GM19455 (cell line): ENCODE results near the gene OCA2.
"Not testable (repeated sequence)": the region's sequence is repeated elsewhere in the genome, so short reads cannot be mapped to it uniquely, and the experiment has no call there.

Source experiments
- ATAC-seq: cut with Tn5 transposase; IDR thresholded peaks from one replicate; pipeline ENCODE4 v1.9.1; 2021; ENCODE audit not compliant: unreplicated experiment

Gene OCA2

DNA sequence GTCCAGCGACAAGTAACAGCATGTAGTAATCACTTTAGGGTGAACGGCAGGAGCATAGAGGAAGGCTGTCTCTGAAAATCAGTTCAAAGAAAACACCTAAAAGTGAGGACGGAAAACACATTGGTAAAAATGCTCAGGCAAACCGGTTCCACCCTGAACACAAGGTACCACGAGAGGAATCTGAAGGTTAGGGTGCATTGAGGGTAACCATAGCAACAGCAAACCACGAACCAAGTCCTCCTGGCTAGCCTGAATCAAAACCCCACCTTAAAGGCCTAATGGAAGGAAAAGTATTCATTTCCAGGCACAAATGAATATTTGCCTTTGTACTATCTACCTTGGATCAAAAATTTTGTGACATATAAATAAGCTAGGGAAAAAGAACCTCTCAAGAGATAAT lies 315.0 kb downstream of the OCA2 start:
- ATAC-seq = no peak

DNA sequence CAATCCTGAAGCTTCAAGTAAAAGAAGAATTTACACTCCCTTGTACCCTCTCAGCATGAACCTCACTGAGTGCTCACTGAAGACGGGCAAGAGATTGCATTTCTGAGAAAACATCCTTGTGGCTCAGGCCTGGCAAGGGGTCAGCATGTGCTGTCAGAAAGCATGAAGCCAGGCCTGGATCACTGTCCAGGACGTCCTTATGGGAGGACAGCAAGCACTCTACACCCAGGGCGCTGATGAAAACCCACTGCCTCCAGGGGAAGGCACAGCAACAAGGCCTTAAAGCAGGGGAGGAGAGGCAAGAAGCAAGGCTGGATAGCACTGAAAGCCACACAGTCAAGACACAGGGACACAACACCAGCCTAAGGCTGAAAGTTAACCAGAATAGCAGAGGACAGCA lies 315.4 kb downstream of the OCA2 start:
- ATAC-seq = no peak

DNA sequence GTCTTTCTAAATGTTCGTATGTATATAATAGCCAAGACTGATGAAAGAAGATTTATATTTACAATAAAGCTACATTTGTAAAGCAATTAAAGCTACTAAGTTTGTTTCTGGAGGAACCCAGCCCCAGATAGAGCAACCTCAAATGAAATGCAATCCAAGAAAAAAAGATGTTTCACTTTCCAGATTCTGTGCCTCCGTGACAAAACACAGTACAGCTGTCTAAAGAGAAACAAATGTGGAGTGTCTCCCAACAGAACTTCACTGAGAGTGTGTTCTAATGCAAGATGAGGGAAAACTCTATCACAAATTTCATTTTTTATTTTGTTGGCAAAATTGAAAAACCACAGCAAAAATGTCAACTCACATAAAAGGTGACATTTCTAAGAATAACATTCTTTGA lies 317.0 kb downstream of the OCA2 start:
- no peak for ATAC-seq

DNA sequence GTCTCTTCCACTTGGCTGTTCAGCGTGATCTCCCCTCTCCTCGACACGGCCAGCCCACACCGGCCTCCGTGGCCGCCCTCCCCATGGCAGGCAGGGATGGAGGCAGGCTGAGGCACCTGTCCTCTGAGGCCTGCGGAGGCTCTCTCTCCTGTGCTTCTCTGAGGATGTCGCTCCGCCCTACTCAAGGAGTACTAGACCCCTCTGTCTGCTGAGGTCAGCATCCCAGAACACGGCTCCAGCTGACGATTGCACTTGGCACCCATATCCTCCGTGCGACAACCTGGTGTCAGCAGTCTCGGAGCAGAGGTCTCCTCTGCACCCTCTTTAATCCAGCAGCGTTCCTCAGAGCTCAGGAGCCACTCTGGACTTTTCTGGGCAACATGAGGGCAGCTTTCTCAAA lies 322.6 kb downstream of the OCA2 start:
- ATAC-seq = no peak

DNA sequence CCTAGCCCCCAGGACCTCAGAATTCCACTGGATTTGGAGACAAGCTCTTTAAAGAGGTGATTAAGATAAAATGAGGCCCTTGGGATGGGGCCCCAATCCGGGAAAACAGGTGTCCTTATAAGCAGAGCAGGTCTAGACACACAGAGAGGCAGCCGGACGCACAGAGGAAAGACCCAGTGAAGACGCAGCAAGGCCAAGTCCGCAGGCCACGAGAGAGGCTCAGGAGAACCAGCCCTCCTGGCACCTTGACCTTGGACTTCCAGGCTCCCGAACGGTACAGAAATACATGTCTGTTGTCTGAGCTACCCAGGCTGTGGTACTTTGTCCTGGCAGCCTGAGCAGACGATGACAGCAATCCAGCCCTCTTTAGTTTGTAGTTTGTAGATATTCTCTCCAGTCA lies 324.5 kb downstream of the OCA2 start:
- ATAC-seq = no peak

DNA sequence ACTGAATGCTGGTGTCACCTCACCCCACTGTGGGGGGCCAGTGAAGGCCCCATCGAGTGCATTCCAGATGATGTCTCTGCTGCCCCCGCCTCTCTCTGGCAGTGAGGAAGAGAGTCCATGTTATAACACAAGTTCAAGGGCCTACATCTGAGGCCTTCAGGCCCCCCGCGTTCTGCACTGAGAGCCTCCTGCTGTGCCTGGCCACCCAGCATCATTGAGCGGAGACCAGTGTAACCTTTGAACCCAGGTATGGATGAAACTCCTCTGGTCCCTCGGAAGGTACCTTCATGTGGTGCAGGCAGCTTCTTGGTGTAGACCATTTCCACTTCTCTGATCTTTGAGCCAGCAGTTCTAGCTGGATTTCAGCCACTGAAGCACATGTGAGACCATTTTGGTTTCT lies 324.9 kb downstream of the OCA2 start:
- ATAC-seq = no peak

DNA sequence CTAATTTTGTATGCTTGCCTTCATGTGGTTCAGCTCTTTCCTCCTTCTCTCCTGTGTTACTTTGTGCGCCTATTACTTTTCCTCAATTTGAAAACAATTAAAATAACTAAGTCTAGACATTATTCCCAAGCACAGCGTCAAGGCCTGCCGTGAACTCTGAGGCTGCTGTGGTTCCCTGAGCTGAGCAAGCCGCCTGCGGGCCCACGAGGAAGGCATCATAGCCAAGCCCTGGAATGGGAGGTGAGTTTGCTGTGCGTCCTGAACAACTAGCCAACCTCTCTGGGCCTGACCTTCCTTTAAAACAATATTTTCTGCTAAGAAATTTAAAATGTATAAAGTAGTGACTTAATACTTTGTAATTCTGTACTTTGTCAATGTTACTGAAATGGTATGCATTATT lies 327.2 kb downstream of the OCA2 start:
- no peak for ATAC-seq

DNA sequence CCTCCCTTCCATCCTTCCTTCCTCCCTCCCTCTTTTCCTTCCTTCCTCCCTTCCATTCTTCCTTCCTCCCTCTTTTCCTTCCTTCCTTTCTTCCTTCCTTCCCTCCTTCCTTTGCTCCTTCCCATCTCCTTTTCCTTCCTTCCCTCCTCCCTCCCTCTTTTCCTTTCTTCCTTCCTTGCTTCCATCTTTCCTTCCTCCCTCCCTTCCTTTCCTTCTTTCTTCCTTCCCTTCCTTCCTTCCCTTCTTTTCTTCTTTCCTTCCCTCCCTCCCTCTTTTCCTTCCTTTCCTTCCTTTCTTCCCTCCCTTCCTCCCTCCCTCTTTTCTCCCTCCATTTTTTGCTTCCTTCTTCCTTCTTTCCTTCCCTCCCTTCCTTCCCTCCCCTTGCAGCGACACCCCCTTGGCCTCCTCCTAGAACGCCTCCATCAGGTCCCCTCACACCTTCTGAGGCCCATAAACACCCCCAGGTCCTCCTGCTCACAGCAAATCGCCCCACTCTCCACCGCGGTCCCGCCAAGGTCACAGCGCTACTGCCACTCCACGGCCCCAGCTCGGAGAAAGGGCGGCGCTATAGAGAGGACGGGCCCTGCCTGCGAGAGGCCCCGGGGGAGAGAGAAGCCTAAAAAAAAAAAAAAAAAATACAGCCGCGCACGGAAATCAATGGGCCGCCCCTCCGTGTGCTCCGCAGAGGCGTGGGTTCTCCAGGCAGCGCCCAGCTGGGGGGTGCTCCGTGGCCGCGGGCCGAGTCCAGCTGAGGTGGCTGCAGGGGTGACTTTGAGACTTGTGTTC lies 328.2 kb downstream of the OCA2 start:
- ATAC-seq = no peak

DNA sequence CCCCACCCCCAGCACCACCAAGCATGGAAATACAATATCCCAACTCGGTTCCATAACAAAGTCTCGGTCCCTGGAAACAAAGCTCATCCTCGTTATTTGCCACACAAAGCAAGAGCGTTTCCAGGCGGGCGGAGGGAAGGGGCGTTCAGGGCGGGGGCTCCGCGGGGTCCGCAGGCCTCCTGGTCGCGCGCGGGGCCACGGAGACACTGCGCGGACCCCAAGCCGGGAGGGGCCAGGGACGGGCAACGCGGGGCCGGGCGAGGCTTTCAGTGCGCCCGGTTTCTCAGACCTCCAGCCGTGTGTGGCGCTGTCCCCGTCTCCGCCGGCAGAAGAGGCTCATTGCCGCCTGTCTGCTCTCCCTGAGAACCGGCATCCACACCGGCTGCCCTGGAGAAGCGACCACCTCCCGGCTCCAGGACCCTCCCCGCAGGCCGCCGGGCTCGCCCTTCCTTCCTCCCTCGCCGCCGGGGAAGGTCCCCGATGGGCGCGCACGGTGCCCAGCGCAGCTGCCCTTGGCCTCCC lies 329.0 kb downstream of the OCA2 start:
- ATAC-seq = no peak

DNA sequence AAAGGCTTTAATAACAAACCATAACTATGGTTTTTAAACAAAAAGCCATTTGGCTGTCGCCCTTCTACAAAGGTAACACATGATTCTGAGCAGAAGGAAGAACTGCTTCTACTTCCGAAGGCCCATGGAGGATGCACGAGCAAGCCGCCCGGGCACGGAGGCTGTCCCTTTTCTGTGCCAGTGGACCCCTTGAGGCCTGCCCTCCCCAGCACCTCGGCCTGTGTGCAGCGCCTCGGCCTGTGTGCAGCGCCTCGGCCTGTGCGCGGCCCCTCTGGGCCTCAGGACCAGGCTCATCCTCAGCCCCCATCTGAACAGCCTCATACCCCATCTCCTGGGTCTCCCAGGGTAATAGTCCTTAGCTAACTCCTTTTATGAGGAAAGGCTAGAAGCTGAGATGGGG lies 329.5 kb downstream of the OCA2 start:
- no peak for ATAC-seq

DNA sequence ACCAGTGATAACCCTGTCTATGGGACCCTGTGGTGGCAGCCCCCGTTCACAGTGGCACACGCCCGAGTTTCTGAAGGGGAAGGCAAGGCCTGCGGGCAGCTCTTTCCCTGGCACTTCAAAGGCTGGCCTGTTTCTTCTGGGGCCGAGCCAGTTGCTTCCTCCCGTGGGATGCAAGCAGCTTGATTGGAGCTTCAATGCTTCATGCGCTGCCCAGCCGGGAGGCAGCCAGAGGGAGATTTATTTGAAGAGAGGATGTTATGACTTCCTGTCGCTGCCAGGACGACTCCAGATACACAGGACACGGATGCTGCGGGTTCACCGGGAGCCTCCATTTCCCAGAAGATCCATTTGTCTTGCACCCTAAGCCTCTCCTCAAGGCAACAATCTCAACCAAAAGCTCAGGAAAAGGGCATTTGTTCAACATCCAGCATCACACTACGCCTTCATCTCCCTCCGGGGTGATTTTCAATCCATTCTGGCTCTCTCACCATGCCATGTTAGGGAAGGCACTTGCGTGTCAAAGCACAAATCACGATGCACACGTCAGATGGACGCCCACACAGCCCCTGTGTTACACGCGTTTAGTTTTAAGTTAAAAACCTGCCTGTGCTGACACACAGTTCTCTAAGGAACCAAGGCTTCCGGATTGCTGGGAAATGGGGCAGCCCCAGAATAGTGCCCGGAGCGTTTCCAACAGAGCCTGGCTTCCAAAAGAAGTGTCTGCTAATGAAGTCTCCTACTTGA lies 330.2 kb downstream of the OCA2 start:
- ATAC-seq = no peak

DNA sequence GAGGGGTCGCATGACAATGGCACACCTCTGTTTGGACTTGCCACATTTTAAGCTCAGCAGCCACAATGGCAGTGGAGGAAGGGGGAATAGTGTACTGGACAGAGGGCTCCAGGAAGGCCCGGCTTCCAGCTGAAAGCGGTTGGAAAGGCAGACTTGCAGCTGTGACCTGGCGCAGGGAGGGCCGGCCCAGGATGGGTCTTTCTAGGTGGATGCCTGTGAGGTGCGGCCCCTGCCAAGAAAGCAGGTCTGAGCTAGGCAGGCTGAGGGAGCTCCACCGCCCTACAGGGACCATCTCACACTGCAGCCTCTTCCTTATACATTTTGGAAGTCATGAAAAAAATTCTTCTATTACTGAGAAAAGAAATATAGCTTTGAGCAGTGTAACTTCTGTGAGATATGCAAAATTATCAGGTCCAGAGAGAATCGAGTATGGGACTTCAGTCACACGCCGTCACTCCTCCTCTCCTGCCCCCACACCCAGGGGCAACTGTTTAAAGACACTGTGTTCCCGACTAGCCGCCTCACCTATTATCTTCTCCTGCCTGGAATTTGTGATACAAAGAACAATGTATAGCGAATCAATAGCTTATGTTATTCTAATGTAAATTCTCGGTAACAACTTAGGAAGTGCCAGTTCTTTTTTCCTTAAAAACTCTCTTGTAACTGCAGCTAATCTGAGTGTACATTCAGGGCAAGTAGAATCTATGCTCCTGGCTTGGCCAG lies 331.0 kb downstream of the OCA2 start:
- ATAC-seq = no peak

DNA sequence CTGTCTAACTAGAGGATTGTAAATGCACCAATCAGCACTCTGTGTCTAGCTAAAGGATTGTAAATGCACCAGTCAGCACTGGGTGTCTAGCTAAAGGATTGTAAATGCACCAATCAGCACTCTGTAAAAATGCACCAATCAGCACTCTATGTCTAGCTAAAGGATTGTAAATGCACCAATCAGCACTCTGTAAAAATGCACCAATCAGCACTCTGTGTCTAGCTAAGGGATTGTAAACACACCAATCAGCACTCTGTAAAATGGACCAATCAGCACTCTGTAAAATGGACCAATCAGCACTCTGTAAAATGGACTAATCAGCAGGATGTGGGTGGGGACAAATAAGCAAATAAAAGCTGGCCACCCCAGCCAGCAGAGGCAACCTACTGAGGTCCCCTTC lies 331.7 kb downstream of the OCA2 start:
- not testable (repeated sequence) for ATAC-seq

DNA sequence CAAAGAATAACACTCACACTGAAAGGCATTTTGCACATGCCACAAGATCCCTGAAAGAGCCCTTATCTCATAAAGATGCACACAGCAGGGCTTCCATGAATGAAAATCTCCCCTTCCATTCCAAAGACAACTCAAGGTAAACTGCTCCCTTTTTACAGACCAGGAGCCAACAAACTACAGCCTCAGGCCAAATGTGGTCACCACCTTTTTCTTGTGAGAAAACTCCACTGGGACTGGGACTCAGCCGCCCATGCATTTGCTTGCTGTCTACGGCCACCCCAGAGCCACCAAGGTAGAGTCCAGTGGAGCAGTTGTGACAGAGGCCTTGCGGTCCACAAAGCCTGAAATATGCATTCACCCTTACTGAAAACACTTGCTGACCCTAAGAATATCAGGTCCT lies 334.8 kb downstream of the OCA2 start:
- ATAC-seq = no peak

DNA sequence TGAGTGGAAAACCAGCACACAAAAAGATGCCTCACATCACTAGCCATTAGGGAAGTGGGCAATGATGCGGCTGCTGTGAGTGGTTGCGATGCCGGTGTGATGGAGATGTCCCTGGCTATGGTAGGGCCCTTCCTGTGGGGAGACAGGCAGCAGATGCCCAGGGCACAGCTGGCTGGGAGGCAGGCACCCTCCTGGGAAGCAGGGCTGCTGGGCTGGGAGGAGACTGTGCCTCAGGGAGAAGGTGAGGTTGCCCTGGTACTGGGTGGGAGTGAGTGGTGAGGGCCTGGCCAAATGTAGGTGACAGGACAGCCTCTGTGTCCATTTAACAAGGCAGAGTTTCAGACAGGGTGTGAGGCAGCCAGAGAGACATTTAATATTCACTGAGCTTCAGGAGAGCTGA lies 335.6 kb downstream of the OCA2 start:
- ATAC-seq = no peak

DNA sequence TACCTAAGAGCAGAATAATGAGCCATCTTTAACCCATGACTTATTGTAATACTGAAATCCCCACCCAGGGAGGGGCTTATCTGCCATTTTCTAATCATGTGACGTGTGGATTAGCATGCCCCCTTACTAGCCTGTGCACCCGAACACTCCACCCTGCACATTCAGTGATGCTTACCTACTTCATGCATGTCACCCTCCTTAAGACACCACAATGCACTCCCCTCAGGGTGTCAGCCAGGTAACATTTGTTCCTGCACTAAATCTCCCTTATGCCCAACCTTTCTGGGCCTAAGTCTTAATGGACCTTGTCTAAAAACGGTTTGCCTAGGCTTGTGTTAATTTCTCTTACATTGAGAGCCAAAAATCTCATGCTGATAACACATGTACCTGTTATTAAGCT lies 336.6 kb downstream of the OCA2 start:
- no peak for ATAC-seq

DNA sequence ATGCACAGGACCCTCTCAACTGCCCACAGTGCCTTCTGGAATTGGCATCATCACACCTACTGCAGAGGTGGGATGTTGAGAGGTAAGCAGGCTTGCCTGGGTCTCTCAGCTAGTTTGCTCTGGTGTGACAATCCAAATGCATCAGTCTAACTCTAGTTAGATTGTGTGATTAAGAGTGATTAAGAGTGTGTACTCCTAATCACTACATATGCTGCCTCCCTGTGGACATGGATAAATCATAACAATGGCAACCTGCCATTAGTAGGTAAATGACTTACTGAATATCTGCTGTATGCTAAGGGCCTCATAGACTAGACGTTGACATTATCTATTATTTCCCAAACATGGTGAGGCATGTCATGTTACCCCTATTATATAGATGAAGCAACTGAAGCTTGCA lies 342.1 kb downstream of the OCA2 start:
- no peak for ATAC-seq

DNA sequence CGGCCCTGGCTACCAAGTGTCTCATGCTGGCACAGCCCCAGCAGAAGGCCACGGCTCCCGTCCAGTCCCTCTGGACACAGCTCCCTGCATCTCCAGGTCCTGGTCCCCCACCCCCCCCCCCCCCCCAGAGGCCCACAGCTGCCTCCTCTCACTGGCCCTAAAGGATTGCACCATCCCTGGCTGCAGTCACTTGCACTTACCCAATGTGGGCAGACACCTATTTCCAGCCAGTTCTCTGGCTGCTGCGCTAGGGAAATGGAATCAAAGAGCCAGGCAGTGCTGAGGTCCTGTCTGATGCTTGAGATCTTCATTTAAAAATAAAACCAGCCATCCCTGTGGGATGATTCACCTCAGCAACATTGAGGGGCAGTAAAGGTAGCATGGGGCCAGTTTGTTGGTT lies 346.4 kb downstream of the OCA2 start:
- no peak for ATAC-seq

DNA sequence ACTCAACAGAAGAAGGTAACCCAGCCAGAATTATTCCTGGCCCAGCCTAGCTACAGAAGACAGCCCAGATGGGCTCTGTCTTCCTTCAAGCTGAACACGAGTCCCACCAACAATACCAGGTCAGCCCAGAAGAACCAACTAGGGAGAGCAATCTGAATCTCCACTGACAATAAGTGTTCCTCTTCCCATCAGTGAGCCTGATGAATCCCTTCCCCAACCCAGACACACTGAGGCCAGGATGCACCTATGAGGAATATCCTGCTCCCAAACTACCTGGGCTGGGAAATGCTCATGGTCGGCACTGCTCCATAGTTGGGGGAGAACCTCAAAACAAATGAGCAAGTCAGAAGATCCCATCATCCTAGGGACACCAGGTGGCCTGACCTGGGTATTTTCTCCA lies 351.1 kb downstream of the OCA2 start:
- no peak for ATAC-seq

DNA sequence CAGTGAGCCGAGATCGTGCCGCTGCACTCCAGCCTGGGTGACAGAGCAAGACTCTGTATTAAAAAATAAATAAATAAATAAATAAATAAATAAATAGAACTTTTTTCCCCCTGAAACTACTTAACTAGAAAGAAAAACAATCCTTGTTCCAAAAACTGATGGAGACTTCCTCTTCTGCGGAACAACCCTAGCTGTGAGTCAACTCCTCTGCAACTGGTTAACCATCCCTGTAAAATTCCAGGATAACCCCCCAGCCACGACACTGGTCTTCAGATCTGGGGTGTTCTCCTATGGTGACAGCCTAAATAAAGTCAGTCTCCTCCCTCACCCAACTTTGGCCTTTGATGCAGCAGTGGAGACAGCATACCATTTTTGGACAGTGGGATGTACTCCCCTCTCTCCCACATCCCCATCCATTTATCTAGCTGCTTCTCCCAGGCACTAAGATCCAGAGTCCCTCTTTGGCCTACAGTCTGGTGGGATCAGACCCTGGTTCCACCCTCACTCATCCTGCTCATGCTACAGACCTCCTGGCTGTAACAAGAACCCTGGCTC lies 352.6 kb downstream of the OCA2 start:
- no peak for ATAC-seq

DNA sequence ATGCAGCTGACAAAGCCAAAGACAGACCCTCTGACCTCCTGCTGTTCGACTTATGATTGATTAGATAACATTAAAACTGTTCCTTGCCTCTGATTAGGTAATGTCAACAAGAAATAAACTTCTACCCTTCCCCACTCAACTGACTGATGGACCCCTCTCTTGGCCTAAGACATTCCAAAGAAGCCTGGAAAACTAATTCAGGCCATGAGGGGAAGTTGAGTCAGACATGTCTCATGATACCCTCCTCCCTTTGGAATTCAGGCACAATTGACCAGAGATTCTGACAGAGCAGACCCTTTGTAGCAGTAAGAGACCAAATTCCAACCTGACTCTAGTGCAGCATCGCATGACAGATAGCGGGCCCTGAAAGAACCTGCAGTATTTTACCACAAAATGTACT lies 354.5 kb downstream of the OCA2 start:
- no peak for ATAC-seq

DNA sequence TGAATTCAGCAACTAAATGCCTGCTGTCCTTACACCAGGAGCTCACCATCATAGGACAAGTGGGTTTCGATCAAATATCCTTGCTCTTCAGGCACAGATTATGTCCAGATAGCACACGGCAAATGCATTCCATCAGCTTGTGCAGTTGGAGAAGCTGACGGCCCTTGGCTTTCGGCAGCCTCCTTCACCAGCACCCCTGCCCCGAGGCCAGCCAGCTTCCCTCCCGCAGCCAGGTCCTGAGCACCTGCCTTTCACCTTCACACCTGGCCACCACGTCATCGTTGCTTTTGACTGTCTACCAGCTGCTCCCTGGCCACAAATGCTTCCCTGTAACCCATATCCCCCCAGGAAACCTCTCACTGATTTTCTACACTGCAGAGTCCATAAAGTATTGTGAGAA lies 355.5 kb downstream of the OCA2 start:
- no peak for ATAC-seq
